ENCODE measurements around the gene TEX264. TPM values are rescaled to one million over a fixed set of nuclear protein-coding genes. Genes with fewer than 3 reads are reported as not detected.
"Not testable (repeated sequence)": the region's sequence is repeated elsewhere in the genome, so short reads cannot be mapped to it uniquely, and the experiment has no call there.

The TEX264 gene, protein sequence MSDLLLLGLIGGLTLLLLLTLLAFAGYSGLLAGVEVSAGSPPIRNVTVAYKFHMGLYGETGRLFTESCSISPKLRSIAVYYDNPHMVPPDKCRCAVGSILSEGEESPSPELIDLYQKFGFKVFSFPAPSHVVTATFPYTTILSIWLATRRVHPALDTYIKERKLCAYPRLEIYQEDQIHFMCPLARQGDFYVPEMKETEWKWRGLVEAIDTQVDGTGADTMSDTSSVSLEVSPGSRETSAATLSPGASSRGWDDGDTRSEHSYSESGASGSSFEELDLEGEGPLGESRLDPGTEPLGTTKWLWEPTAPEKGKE
- total RNA-seq: 10 to 100 TPM; 67.6 to 68.0 TPM
- long read RNA-seq, transcript TEX264-201 (5 exons, 1,340 nt): major isoform, 130 of 170 reads
- long read RNA-seq, transcript TEX264-215 (6 exons, 1,488 nt): minor isoform, 7 of 170 reads
- long read RNA-seq, partial matches to known transcripts: 12 of 170 reads
- long read RNA-seq, other reads (novel, unspliced or antisense): 11 of 170 reads

DNA sequence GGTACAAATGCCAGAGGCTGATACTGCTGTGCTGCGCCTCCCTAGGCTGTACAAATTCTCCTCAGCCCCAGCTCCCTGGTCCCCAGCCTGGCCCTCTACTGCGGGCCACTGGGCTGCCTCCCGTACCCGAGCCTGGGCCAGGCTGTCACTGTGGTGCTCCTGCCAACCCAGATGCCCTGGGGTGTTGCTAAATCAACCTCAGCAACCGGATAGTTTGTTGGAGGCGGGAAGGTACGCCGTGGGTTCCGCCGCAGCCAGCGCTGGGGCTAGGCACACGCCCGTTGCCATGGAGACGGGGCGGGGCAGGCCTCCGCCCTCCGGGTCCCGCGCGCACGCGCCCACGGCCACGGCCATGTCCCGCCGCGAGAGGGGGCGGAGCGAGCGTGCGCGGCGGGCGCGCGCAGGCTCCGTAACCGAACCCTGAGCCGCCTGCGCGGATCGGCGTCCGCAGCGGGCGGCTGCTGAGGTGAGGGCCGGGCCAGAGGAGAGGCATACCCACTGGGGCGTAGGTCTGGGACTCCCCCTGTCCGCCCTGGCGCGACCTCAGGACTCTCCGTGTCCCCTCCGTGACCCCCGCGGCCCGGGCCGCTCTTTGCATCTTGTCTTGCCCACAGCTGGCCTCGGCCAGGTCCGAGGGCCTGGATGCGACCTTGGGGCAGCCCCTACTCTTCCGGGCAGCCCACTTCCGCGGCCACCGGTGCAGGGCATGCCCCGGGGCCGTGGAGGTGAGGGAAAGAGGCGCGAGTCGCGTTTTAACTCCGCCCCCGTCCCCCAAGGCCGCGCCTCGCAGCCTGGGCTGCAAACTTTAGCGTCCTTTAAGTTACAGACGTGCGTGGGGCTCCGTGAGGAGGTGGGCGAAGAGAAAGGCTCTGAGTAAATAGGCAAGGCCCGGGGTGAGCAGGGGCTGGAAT is at the start of gene TEX264:
Gene TEX264 (plus strand): TSS at position 430 of the 911 bp plus-strand sequence. CDS start 3,053 bp downstream, outside the sequence.
- ATAC-seq (peak; percentile 83), DNase-seq (peak; percentile 89 to 96)
- intact Hi-C loops (cut with DNase I, micrococcal nuclease): no loop called here

DNA sequence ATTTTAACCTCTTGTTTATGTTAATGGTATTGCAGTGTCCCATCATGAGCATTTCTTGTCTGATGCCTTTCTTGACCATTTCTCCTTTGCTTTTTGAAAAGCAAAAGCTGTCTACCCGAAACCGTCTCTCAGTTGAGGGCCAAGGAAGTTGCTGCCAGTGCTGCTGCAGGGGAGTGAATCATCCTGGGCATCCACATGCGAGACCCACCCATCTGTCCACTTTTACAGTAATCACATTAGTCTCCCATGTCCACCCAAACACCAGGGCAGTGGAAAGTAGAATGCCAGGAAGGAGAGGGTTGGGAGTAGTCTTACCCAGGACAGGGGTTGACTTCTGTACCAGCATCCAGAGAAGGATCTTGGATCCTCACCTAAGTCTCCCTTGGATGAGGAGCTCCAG is 48.6 kb upstream of the TEX264 start:
- ATAC-seq (no peak), DNase-seq (no peak)
- intact Hi-C loops (cut with DNase I, micrococcal nuclease): no loop called here

DNA sequence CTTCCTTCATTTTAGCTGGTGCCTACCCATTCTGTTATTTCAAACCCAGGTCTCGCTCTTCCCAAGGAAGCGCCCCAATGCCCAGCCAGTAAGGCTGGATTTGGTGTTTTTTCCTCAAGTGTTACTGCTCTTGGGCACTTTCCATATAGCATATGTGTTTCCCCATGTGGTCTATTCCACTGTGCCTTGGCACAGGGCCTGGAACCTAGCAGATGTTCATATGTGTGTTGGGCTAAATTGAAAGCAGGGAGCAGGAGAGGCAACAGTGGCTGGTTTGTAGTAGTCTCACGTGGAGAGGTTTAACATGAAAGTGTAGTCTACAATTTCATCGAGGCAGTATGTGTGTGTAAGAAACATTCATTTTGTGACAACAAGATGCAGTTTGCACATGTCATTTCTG is 48.2 kb upstream of the TEX264 start:
- DNase-seq (no peak), ATAC-seq (no peak)
- intact Hi-C loops (cut with DNase I, micrococcal nuclease): no loop called here

DNA sequence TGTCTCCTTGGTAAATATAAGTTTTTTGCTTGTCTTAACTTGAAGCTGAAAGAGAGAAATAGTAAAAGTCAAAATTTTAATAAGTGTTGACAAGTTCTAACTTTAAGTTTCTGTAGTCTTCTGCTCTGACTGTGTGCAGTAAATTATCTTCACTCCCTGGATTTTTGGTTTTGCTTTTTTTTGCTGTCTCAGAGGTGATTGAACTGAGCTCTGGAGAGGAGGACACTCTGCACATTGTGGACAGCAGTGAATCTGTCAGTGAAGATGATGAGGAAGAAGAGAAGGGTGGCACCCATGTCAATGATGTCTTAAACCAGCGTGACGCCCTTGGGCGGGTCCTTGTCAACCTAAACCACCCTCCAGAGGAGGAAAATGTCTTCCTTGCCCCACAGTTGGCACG is 40.5 kb upstream of the TEX264 start:
- no peak for ATAC-seq
- intact Hi-C loops (cut with DNase I, micrococcal nuclease): no loop called here
- no peak for DNase-seq

DNA sequence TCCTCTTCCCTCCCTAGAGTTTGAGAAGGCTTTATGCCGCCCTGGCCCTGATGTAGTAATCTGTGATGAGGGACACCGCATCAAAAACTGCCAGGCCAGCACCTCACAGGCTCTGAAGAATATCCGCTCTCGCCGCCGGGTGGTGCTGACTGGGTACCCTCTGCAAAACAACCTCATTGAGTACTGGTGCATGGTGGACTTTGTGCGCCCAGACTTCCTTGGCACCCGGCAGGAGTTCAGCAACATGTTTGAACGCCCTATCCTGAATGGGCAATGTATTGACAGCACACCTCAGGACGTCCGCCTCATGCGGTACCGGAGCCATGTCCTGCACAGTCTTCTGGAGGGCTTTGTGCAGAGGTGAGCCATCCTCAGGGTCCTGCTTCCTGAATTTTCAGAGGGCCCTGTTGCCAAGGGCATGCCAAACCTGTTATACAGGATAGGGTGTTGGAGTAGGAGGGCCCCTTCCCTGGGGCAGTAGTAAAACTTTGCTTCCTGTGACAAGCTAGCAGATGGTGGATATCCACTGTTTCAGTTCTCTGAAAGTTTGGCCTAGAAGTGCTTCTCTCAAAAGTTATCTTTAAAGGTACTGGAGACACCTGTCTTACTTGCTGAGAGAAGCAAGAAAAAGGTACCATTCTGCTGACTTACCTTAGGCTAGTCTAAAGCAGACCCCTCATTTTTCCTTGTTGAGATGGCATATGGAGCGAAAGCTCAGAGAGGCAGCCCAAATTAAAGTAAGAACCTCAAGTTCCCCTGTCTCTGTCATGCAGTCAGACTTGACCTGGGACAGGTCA is 33.7 kb upstream of the TEX264 start:
- DNase-seq (no peak), ATAC-seq (peak; percentile 23)
- intact Hi-C loops (cut with DNase I, micrococcal nuclease): no loop called here

DNA sequence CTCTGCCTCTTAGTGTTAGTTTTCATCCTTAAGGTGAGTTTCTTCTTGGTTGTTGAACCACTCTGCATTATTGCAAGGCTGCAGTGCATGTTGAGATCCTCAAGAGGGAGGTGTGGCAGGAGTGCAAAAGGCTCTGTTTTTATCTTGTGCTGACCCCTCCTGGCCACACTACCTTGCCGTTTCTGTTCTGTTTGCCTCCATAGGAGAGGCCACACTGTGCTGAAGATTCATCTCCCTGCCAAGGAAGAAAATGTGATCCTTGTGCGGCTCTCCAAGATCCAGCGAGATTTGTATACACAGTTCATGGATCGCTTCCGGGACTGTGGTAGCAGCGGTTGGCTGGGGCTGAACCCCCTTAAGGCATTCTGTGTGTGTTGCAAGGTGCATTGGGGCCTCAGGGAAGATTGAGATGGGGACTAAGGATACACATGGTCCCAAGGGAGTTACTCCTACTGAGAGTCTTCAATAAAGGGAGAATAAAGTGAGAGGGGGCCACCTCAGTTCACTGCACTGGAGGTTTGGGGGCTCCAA is 33.0 kb upstream of the TEX264 start:
- ATAC-seq (peak; percentile 99), DNase-seq (peak; percentile 33 to 44)
- intact Hi-C loops (cut with DNase I, micrococcal nuclease): no loop called here

DNA sequence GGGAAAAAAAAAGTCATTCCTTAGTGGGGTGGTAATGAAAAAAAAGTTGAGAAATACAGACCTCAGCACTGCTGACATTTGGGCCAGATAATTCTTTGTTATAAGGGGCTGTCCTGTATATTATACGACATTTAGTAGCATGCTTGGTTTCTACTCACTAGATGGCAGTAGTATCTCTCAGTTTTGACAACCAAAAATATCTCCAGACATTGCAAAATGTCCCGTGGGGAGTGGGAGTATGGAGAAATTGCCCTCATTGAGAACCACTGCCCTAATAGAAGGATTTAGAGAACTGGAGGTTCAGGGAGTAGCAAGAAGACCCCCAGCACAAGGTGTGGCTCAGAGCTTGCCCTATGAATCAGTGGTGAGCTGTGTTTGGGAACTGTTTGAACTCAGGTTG is 28.6 kb upstream of the TEX264 start:
- DNase-seq (no peak), ATAC-seq (no peak)
- intact Hi-C loops (cut with DNase I, micrococcal nuclease): no loop called here

DNA sequence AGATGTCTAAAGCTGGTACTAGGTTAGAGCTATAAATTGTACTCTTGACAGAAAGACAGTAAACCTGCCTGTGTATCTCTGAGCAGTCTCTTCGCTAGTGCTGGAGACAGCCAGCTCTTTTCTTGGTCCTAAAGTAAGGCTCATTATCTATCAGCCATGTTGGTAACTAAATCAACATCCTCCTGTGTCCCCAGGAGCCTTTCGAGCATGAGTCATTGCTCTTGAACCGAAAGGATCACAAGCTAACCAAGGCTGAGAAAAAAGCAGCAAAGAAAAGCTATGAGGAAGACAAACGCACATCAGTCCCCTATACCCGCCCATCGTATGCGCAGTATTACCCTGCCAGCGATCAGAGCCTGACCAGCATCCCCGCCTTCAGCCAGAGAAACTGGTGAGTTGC is 25.0 kb upstream of the TEX264 start:
- DNase-seq (no peak), ATAC-seq (no peak)
- intact Hi-C loops (cut with DNase I, micrococcal nuclease): no loop called here

DNA sequence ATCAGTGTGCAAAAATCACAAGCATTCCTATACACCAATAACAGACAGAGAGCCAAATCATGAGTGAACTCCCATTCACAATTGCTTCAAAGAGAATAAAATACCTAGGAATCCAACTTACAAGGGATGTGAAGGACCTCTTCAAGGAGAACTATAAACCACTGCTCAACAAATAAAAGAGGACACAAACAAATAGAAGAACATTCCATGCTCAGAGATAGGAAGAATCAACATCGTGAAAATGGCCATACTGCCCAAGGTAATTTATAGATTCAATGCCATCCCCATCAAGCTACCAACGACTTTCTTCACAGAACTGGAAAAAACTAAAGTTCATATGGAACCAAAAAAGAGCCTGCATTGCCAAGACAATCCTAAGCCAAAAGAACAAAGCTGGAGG is 18.9 kb upstream of the TEX264 start:
- DNase-seq; intact Hi-C loops (cut with DNase I, micrococcal nuclease); ATAC-seq: not testable (repeated sequence)

DNA sequence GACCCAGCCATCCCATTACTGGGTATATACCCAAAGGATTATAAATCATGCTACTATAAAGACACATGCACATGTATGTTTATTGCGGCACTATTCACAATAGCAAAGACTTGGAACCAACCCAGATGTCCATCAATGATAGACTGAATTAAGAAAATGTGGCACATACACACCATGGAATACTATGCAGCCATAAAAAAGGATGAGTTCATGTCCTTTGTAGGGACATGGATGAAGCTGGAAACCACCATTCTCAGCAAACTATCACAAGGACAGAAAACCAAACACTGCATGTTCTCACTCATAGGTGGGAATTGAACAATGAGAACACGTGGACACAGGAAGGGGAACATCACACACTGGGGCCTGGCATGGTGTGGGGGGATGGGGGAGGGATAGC is 17.6 kb upstream of the TEX264 start:
- ATAC-seq; DNase-seq; intact Hi-C loops (cut with DNase I, micrococcal nuclease): not testable (repeated sequence)

DNA sequence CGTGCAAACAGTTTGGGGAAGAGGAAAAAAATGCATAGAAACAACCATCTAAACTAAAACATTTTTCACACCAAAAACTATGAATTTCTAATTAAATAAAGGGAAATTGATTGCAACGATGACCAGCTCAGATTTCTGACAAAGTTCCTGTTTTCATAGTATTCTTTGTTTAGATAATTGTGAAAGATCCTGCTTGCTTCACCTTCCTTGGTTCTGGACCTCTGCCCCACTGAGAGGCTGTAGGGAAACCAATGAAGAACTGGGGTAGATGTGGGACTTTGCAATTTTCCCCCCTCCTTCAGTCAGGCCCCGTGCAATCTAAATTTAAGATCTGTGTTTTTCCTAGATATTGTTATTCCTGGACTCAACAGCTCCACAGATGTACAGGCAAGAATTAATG is 13.8 kb upstream of the TEX264 start:
- intact Hi-C loops (cut with DNase I, micrococcal nuclease): no loop called here
- ATAC-seq (no peak), DNase-seq (no peak)

DNA sequence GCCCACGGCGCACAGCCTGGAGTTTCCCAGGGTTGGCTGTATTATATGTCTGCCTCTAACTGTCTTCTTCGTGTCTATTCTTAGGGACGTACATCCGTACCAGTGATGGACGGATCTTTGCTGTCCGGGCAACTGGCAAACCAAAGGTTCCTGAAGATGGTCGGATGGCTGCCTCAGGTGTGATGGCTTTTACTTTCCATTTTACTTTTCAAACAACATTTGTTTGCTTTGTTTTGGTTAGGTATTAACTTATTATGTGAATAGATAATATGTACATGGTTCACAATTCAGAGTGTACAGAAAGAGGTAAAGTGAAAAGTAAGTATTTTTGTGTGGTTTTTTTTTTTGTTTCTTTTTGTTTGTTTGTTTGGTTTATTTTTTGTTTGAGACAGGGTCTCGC is 11.1 kb upstream of the TEX264 start:
- DNase-seq (no peak), ATAC-seq (no peak)
- intact Hi-C loops (cut with DNase I, micrococcal nuclease): no loop called here

DNA sequence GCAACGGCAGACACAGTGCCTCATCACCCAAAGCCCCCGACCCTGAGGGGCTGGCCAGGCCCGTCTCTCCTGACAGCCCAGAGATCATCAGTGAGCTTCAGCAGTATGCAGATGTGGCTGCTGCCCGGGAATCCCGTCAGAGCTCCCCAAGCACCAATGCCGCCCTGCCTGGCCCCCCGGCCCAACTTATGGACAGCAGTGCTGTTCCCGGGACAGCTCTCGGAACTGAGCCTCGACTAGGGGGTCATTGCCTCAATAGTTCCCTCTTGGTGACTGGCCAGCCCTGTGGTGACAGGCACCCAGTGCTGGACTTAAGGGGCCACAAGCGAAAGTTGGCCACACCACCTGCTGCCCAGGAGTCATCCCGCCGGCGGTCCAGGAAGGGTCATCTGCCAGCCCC is 8.6 kb upstream of the TEX264 start:
- DNase-seq (no peak), ATAC-seq (no peak)
- intact Hi-C loops (cut with DNase I, micrococcal nuclease): no loop called here

DNA sequence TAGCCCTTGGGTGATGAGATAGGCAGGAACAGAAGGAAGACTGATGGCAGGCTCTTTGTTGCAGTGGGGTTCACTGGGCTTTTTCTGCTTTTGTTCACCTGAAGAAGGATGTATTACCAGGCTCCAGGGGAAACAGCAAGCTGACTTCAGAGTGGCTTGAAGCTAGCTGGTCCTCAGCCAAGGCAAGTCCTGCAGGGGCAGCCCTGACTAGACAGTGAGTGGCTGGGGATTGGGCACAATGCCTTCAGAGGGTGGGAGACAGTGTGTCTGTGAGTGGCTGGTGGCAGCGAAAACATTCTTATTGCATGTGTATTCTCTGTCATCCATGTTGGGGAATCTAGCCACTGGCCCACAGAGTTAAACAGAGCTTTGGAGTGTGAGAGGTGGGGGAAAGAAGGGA is 2.3 kb upstream of the TEX264 start:
- intact Hi-C loops (cut with DNase I, micrococcal nuclease): loop anchor here in 1 of 2 donors (5.0 kb wide), 1 partner anchor 166 kb away; the partner anchor contains the start of gene DCAF1
- ATAC-seq: no peak
- no peak for DNase-seq

DNA sequence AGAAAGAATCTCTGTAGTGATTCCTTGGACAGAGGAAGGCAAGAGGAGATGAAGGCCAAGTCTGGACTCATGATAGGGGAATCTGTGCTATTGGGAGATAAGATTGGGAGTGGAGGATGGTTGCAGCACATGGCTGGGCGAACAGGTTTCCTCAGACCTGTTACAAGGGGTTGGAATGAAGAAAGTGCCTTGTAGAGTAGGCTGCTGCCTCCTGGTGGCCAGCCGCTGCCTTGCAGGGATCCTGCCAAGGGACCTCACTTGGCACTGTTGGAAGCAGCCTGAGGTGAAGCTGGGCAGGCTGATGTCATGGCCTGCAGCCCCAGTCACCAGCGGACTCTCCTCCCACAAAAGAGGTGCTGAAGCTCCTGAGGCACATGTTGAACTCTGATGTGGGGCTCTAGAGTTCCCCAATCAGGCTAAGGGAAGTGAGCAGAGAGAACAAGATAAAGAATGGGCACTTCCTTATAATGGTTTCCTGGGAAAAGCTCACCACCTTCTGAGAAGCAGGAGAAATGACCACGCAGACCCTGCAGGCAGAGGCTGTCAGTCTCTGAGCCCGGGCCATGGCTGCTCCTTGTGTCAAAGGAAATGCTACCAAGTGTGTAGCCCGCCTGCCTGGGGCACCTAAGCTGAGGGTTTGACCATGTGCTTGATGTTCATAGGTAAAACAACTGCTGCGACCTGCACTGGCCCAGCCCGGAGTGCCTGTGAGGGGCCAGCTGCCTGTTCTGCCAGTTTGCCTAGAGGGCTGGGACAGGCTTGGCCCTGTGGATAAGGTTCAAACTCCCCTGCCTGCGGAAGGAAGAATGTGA is 1.6 kb upstream of the TEX264 start:
- intact Hi-C loops (cut with DNase I, micrococcal nuclease): loop anchor here in 1 of 2 donors (5.0 kb wide), 1 partner anchor 167 kb away; the partner anchor contains the start of gene DCAF1
- ATAC-seq: peak; percentile 48
- DNase-seq: peak; percentile 83 to 93

DNA sequence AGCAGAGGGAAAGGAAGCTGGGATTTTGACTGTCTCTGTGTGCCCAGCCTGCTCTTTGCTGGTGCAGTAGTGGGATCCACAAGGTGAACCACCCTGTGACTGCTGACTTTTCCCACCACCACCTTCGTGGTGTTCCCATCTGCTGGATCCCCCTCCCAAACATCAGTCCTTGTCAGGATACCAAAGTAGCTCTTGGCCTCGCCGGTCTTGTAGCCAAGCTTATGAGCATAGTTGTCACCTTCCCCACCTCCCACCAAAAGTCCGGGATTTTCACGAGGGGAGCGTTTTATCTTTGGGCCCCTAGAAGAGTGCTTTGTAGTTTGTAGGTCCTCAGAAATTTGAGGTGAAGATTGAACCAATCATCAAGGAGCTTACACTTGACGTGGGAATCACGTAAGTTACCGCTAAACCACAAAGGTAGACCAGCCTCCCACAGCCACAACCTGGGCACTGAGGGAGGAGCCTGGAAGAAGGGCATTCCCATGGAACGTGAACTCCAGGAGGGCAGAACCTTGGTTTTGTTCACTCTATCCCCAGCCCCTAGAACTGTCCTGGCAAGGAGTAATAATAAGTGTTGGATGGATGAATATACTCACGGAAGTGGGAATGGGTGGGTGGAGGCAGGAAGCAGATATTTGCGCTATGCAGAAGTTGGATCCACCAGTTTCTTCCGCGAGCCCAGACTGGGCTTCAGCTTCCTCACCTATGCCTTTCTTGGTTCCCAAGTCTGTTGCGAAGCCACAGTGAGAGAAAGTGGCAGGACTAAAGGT is 814 bp upstream of the TEX264 start:
- DNase-seq (no peak), ATAC-seq (peak; percentile 3)
- intact Hi-C loops (cut with DNase I, micrococcal nuclease): no loop called here
